ENCODE results near the gene KCNAB2.

KCNAB2 gene

GRCh38 chr1:6124746-6125365 lies 79.2 kb downstream of the KCNAB2 start:
- no peak for TF ChIP-seq CTCF (IDR thresholded peaks at IDR 0.05; ENCODE audit: insufficient read depth, low read depth, low read length, missing control alignments)
- no peak overlapping the region for H3K4me3 ChIP-seq (ENCODE audit: low read depth, low read length)
- no peak for DNase-seq (ENCODE audit: low read depth)

- H3K4me3 ChIP-seq (ENCODE audit: low read depth, low read length) = no peak overlapping the region
- no peak for DNase-seq (ENCODE audit: low read depth)
- TF ChIP-seq CTCF (IDR thresholded peaks at IDR 0.05; ENCODE audit: insufficient read depth, low read depth, low read length, missing control alignments) = no peak
Measured at GRCh38 chr1:6125366-6125765, 79.7 kb downstream of the KCNAB2 start.

- no peak overlapping the region for H3K4me3 ChIP-seq (ENCODE audit: low read depth, low read length)
- no peak for TF ChIP-seq CTCF (IDR thresholded peaks at IDR 0.05; ENCODE audit: insufficient read depth, low read depth, low read length, missing control alignments)
- DNase-seq (ENCODE audit: low read depth) = no peak
Measured at GRCh38 chr1:6126028-6126427, 80.3 kb downstream of the KCNAB2 start.

GRCh38 chr1:6126521-6127067 lies 80.9 kb downstream of the KCNAB2 start:
- no peak for TF ChIP-seq CTCF (IDR thresholded peaks at IDR 0.05; ENCODE audit: insufficient read depth, low read depth, low read length, missing control alignments)
- H3K4me3 ChIP-seq (ENCODE audit: low read depth, low read length) = no peak overlapping the region
- no peak for DNase-seq (ENCODE audit: low read depth)

DNA sequence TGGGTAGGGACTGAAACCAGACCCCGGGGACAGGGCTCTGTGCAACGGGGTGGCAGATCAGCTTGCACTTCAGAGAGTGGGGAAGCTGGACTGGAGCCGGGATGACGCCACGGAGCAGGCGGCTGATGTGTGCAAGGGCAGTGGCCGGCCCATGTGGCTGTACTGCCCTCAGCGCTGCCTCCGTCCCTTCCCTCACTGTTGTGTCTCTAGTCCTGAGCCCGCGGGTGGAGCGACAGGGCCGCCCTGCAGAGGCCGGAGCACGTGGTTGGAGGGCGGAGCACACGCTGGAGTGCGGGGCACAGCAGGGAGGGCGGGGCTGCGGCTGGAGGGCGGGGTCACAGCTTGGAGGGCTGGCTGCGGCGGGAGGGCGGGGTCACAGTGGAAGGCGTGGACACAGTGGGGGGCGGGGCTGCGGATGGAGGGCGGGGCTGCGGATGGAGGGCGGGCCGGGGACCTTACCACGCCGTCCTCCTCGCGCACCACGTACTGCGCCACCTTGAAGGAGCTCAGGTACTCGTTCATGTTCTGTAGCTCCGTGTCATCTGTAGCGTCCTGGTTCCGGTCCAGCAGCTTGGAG lies 82.0 kb downstream of the KCNAB2 start:
- DNase-seq (ENCODE audit: low read depth) = peak; percentile 52
- TF ChIP-seq CTCF (IDR thresholded peaks at IDR 0.05; ENCODE audit: insufficient read depth, low read depth, low read length, missing control alignments) = no peak
- H3K4me3 ChIP-seq (ENCODE audit: low read depth, low read length) = no peak overlapping the region

GRCh38 chr1:6128276-6129081 lies 82.8 kb downstream of the KCNAB2 start:
- DNase-seq (ENCODE audit: low read depth) = no peak
- no peak overlapping the region for H3K4me3 ChIP-seq (ENCODE audit: low read depth, low read length)
- TF ChIP-seq CTCF (IDR thresholded peaks at IDR 0.05; ENCODE audit: insufficient read depth, low read depth, low read length, missing control alignments) = no peak
